OCI-LY7 (cell line): Measurements from ENCODE around the gene KLHL17. TPM values are rescaled to one million over a fixed set of nuclear protein-coding genes. Genes with fewer than 3 reads are reported as not detected.
"Not testable (repeated sequence)": the region's sequence is repeated elsewhere in the genome, so short reads cannot be mapped to it uniquely, and the experiment has no call there.

Experiments used
- BruUV-seq: library from RNA; stranded (reverse); fragments of 400-500 nt; replicated peaks from 2 replicates; lab custom pipeline; 2021; lab: Mats Ljungman, UMichigan
- CTCF ChIA-PET: fragments of 300-600 bp; sonication (Branson Sonifier 250); formaldehyde crosslinking; loops from one replicate; lab custom pipeline; 2022; ENCODE audit warnings: antibody characterized with exemption; ENCODE audit not compliant: unreplicated experiment; lab: Charles Lee
- POLR2A ChIA-PET: fragments of 300-600 bp; sonication (Branson Sonifier 250); formaldehyde crosslinking; loops from one replicate; lab custom pipeline; 2022; ENCODE audit warnings: antibody characterized with exemption; lab: Charles Lee
- DNase-seq: peaks from one replicate; pipeline ENCODE4 v3.0.0-alpha.2; 2015; ENCODE audit warnings: low spot score
- H2AFZ ChIP-seq: fragments of 200-600 bp; sonication (generic), shearing (Covaris generic); 2 replicates; pipeline ENCODE4 v1.6.1; 2014; ENCODE audit warnings: mild to moderate bottlenecking, antibody characterized with exemption, low read length, moderate library complexity
- H3K27ac ChIP-seq: fragments of 200-600 bp; sonication (generic); 2 replicates; pipeline ENCODE4 v1.5.1; 2014; ENCODE audit warnings: mixed run types, low read depth, mild to moderate bottlenecking, moderate library complexity, low read length, inconsistent platforms; ENCODE audit not compliant: poor library complexity, severe bottlenecking
- H3K36me3 ChIP-seq: fragments of 200-600 bp; sonication (generic); 2 replicates; pipeline ENCODE4 v1.6.1; 2014; ENCODE audit warnings: mild to moderate bottlenecking, antibody characterized with exemption, low read length, moderate library complexity, mixed read lengths; ENCODE audit not compliant: insufficient read depth
- H3K4me1 ChIP-seq: fragments of 200-600 bp; sonication (generic); 2 replicates; pipeline ENCODE4 v1.5.1; 2014; ENCODE audit warnings: mild to moderate bottlenecking, low read length; ENCODE audit not compliant: insufficient read depth, poor library complexity, severe bottlenecking
- H3K4me2 ChIP-seq: fragments of 200-600 bp; sonication (generic); 2 replicates; pipeline ENCODE4 v1.6.1; 2014; ENCODE audit warnings: mild to moderate bottlenecking, low read length
- H3K4me3 ChIP-seq: fragments of 200-600 bp; sonication (generic); 2 replicates; pipeline ENCODE4 v1.5.1; 2014; ENCODE audit warnings: mild to moderate bottlenecking, low read depth, low read length; ENCODE audit not compliant: poor library complexity, severe bottlenecking
- H3K79me2 ChIP-seq: fragments of 200-600 bp; sonication (generic); 2 replicates; pipeline ENCODE4 v1.6.1; 2016; ENCODE audit warnings: low read depth, mild to moderate bottlenecking, low read length, moderate library complexity, mixed read lengths; ENCODE audit not compliant: insufficient read depth
- H3K9me2 ChIP-seq: fragments of 200-600 bp; sonication (generic); 2 replicates; pipeline ENCODE4 v1.6.1; 2016; ENCODE audit warnings: mild to moderate bottlenecking, low read length, mixed read lengths; ENCODE audit not compliant: insufficient read depth
- H3K9me3 ChIP-seq: fragments of 200-600 bp; sonication (generic); 2 replicates; pipeline ENCODE4 v1.6.1; 2014; ENCODE audit warnings: mild to moderate bottlenecking, mixed run types, low read length, mixed read lengths
- H4K20me1 ChIP-seq: fragments of 200-600 bp; sonication (generic); 2 replicates; pipeline ENCODE4 v1.6.1; 2014; ENCODE audit warnings: mild to moderate bottlenecking, antibody characterized with exemption, low read length, moderate library complexity, mixed read lengths; ENCODE audit not compliant: insufficient read depth
- EZH2phosphoT487 ChIP-seq: fragments of 200-600 bp; sonication (generic); IDR thresholded peaks from 2 replicates; pipeline ENCODE4 v1.6.1; 2018; ENCODE audit warnings: low read depth, borderline replicate concordance, mild to moderate bottlenecking, mixed run types, antibody characterized with exemption, low read length, moderate library complexity, mixed read lengths
- intact Hi-C: fragments of 100-400 bp; cut with micrococcal nuclease; formaldehyde crosslinking; loops from one replicate; pipeline ENCODE4 v1.10.0; 2022; ENCODE audit not compliant: unreplicated experiment
- total RNA-seq, 2 experiments: library from RNA; depleted of rRNA in 1 of 2; stranded (reverse); fragments of >200 nt in 1 of 2; shearing (Covaris generic) in 1 of 2; gene quantifications; 2 replicates each; pipeline ENCODE4 v1.2.3, GENCODE V29; 2014 to 2022
- TF ChIP-seq, protein P1 (sequence below): fragments of 200-600 bp; sonication (generic); conservative IDR thresholded peaks from 2 replicates; pipeline ENCODE4 v1.5.1; 2014; ENCODE audit warnings: mild to moderate bottlenecking, antibody characterized with exemption, low read length, moderate library complexity, mixed read lengths

KLHL17 gene
- total RNA-seq, 2 experiments from 2014 or later: 21.7 to 23.3 TPM

GRCh38 chr1:1006305-1007159 is 46.1 kb downstream of the KLHL17 start:
- Histone ChIP-seq H3K4me2 (no peak overlapping the region), H3K27ac (no peak overlapping the region), H3K36me3 (no peaks in the 10 kb centered on the region), H4K20me1 (no peaks in the 10 kb centered on the region), H3K9me3 (0 out of 2 replicates have a peak, but pooled peaks cover 2% of the 10 kb centered on the region), H2AFZ (no peak overlapping the region), H3K79me2 (no peaks in the 10 kb centered on the region), H3K4me3 (no peak overlapping the region), H3K9me2 (no peaks in the 10 kb centered on the region), H3K4me1 (no peaks in the 10 kb centered on the region)
- no peak for DNase-seq
- TF ChIP-seq EZH2phosphoT487: no peak
- TF ChIP-seq, protein P1, sequence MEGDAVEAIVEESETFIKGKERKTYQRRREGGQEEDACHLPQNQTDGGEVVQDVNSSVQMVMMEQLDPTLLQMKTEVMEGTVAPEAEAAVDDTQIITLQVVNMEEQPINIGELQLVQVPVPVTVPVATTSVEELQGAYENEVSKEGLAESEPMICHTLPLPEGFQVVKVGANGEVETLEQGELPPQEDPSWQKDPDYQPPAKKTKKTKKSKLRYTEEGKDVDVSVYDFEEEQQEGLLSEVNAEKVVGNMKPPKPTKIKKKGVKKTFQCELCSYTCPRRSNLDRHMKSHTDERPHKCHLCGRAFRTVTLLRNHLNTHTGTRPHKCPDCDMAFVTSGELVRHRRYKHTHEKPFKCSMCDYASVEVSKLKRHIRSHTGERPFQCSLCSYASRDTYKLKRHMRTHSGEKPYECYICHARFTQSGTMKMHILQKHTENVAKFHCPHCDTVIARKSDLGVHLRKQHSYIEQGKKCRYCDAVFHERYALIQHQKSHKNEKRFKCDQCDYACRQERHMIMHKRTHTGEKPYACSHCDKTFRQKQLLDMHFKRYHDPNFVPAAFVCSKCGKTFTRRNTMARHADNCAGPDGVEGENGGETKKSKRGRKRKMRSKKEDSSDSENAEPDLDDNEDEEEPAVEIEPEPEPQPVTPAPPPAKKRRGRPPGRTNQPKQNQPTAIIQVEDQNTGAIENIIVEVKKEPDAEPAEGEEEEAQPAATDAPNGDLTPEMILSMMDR: no peak
- CTCF ChIA-PET: no interaction called here
- intact Hi-C loops: no loop called here
- no TSS peak for BruUV-seq
- POLR2A ChIA-PET: no interaction called here

GRCh38 chr1:1010131-1010530 is 49.7 kb downstream of the KLHL17 start:
- H3K4me1 ChIP-seq: peaks cover 18% of the 10 kb centered on the region
- H2AFZ ChIP-seq, POLR2A ChIA-PET, H3K9me3 ChIP-seq, H3K4me2 ChIP-seq, intact Hi-C loops, H3K27ac ChIP-seq, H3K79me2 ChIP-seq, DNase-seq, H4K20me1 ChIP-seq, H3K9me2 ChIP-seq, CTCF ChIA-PET, H3K4me3 ChIP-seq, BruUV-seq, H3K36me3 ChIP-seq: not testable (repeated sequence)

GRCh38 chr1:1011396-1011949 is 51.1 kb downstream of the KLHL17 start:
- Histone ChIP-seq H3K4me3 (no peak overlapping the region), H3K4me2 (no peak overlapping the region), H3K9me2 (no peaks in the 10 kb centered on the region), H4K20me1 (no peaks in the 10 kb centered on the region), H3K27ac (no peak overlapping the region), H3K36me3 (no peaks in the 10 kb centered on the region), H3K4me1 (peaks cover 22% of the 10 kb centered on the region), H3K9me3 (0 out of 2 replicates have a peak, but pooled peaks cover 3% of the 10 kb centered on the region), H2AFZ (no peak overlapping the region), H3K79me2 (no peaks in the 10 kb centered on the region)
- BruUV-seq: no TSS peak
- intact Hi-C loops: no loop called here
- no peak for DNase-seq
- POLR2A ChIA-PET: no interaction called here
- CTCF ChIA-PET: no interaction called here
- no peak for TF ChIP-seq EZH2phosphoT487
- TF ChIP-seq, protein P1: no peak

GRCh38 chr1:1012736-1013104 is 52.3 kb downstream of the KLHL17 start:
- BruUV-seq: TSS peak; percentile 87
- H3K79me2 ChIP-seq, H4K20me1 ChIP-seq, H3K9me2 ChIP-seq, H3K9me3 ChIP-seq, H3K36me3 ChIP-seq, POLR2A ChIA-PET, DNase-seq, intact Hi-C loops: not testable (repeated sequence)
- H3K4me1 ChIP-seq: peaks cover 22% of the 10 kb centered on the region
- peak overlapping the region; percentile 85 for H3K4me2 ChIP-seq
- H2AFZ ChIP-seq: peak overlapping the region; percentile 98
- CTCF ChIA-PET: interaction anchor here (1.4 kb wide), 1 partner anchor 51 kb away, joined by 4 read pairs; no protein-coding TSS in a partner anchor
- H3K27ac ChIP-seq: peak overlapping the region; percentile 63
- H3K4me3 ChIP-seq: peak overlapping the region; percentile 75
